Measurements from ENCODE around the gene PODNL1. TPM values are rescaled to one million over a fixed set of nuclear protein-coding genes. Genes with fewer than 3 reads are reported as not detected.
A peak's percentile ranks its signal among the peaks of the same experiment; 100 is the strongest.

PODNL1 gene
- total RNA-seq, 6 experiments from 2014 or later = 10.1 to 13.7 (median 12.2) TPM

GRCh38 chr19:13962699-13963602 is 24.7 kb upstream of the PODNL1 start:
- TF ChIP-seq CTCF (IDR thresholded peaks at IDR 0.05) = no peak
- Mint-ChIP-seq H3K27me3 (ENCODE audit: insufficient read depth) (no peaks in the 10 kb centered on the region; the same call in 1 of the 2 replicates), H3K4me3 (no peak overlapping the region), H3K36me3 (ENCODE audit: low read depth) (peaks cover 9% of the 10 kb centered on the region), H3K27ac (no peak overlapping the region), H3K4me1 (ENCODE audit: low read depth) (peaks cover 10% of the 10 kb centered on the region), H3K9me3 (no peaks in the 10 kb centered on the region)
- DNase-seq = no peak

- Mint-ChIP-seq H3K27me3 (ENCODE audit: insufficient read depth) (no peaks in the 10 kb centered on the region; the same call in 1 of the 2 replicates), H3K27ac (no peak overlapping the region), H3K36me3 (ENCODE audit: low read depth) (peaks cover 10% of the 10 kb centered on the region), H3K4me3 (no peak overlapping the region), H3K9me3 (no peaks in the 10 kb centered on the region), H3K4me1 (ENCODE audit: low read depth) (peaks cover 10% of the 10 kb centered on the region)
- no peak for TF ChIP-seq CTCF (IDR thresholded peaks at IDR 0.05)
- no peak for DNase-seq
These were observed 23.8 kb upstream of the PODNL1 start for GRCh38 chr19:13961826-13962698.

GRCh38 chr19:13960863-13961784 is 22.9 kb upstream of the PODNL1 start:
- Mint-ChIP-seq H3K4me1 (ENCODE audit: low read depth) (peaks cover 10% of the 10 kb centered on the region), H3K9me3 (no peaks in the 10 kb centered on the region), H3K4me3 (no peak overlapping the region), H3K36me3 (ENCODE audit: low read depth) (peaks cover 10% of the 10 kb centered on the region), H3K27ac (no peak overlapping the region), H3K27me3 (ENCODE audit: insufficient read depth) (no peaks in the 10 kb centered on the region; the same call in 1 of the 2 replicates)
- DNase-seq = no peak
- no peak; the same call in 1 of the 2 replicates for TF ChIP-seq CTCF (IDR thresholded peaks at IDR 0.05)

- H3K36me3 Mint-ChIP-seq (ENCODE audit: low read depth) = peaks cover 10% of the 10 kb centered on the region
- no peaks in the 10 kb centered on the region for H3K9me3 Mint-ChIP-seq
- DNase-seq = no peak
- H3K27ac Mint-ChIP-seq = no peak overlapping the region
- H3K4me1 Mint-ChIP-seq (ENCODE audit: low read depth) = peaks cover 9% of the 10 kb centered on the region
- no peak overlapping the region for H3K4me3 Mint-ChIP-seq
- no peaks in the 10 kb centered on the region; the same call in 1 of the 2 replicates for H3K27me3 Mint-ChIP-seq (ENCODE audit: insufficient read depth)
- TF ChIP-seq CTCF (IDR thresholded peaks at IDR 0.05) = peak; percentile 68
These were observed 22.0 kb upstream of the PODNL1 start for GRCh38 chr19:13959962-13960862.

All from HFFc6 (cell line).